ENCODE data around the gene SORCS2. TPM values are rescaled to one million over a fixed set of nuclear protein-coding genes. Genes with fewer than 3 reads are reported as not detected.

SORCS2 gene
- total RNA-seq, 1 experiment from 2014 or later = 0.06 TPM

- peaks cover 17% of the 10 kb centered on the region for H3K27me3 ChIP-seq (replicated peaks; ENCODE audit: insufficient read depth, low read depth, low read length, poor library complexity)
- no peaks in the 10 kb centered on the region for H3K36me3 ChIP-seq (ENCODE audit: insufficient read depth, low read length, poor library complexity, severe bottlenecking)
- no peaks in the 10 kb centered on the region for H3K4me1 ChIP-seq (ENCODE audit: insufficient read depth, low read length, poor library complexity, severe bottlenecking)
- intact Hi-C loops (cut with micrococcal nuclease; ENCODE audit: unreplicated experiment) = no loop called here
- DNase-seq (ENCODE audit: low spot score) = no peak
- BruUV-seq (replicated peaks) = no TSS peak
- no peaks in the 10 kb centered on the region for H3K9me3 ChIP-seq (ENCODE audit: low read depth, low read length, poor library complexity, severe bottlenecking)
- POLR2A ChIA-PET (ENCODE audit: low non-redundant PET) = no interaction called here
- CTCF ChIA-PET = interaction anchor here (0.6 to 0.7 kb wide), 3 partner anchors 9 to 108 kb away, joined by 3 to 16 read pairs (median 8); no protein-coding TSS in a partner anchor
- H3K27ac ChIP-seq (ENCODE audit: low read depth, low read length, poor library complexity, severe bottlenecking) = no peak overlapping the region
- TF ChIP-seq, protein P1, sequence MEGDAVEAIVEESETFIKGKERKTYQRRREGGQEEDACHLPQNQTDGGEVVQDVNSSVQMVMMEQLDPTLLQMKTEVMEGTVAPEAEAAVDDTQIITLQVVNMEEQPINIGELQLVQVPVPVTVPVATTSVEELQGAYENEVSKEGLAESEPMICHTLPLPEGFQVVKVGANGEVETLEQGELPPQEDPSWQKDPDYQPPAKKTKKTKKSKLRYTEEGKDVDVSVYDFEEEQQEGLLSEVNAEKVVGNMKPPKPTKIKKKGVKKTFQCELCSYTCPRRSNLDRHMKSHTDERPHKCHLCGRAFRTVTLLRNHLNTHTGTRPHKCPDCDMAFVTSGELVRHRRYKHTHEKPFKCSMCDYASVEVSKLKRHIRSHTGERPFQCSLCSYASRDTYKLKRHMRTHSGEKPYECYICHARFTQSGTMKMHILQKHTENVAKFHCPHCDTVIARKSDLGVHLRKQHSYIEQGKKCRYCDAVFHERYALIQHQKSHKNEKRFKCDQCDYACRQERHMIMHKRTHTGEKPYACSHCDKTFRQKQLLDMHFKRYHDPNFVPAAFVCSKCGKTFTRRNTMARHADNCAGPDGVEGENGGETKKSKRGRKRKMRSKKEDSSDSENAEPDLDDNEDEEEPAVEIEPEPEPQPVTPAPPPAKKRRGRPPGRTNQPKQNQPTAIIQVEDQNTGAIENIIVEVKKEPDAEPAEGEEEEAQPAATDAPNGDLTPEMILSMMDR (conservative IDR thresholded peaks at IDR 0.05; ENCODE audit: low read depth, low read length) = no peak
- no peak overlapping the region for H3K4me3 ChIP-seq (ENCODE audit: low read depth, low read length, poor library complexity, severe bottlenecking)
These were observed 107.8 kb downstream of the SORCS2 start for GRCh38 chr4:7299908-7300710.

DNA sequence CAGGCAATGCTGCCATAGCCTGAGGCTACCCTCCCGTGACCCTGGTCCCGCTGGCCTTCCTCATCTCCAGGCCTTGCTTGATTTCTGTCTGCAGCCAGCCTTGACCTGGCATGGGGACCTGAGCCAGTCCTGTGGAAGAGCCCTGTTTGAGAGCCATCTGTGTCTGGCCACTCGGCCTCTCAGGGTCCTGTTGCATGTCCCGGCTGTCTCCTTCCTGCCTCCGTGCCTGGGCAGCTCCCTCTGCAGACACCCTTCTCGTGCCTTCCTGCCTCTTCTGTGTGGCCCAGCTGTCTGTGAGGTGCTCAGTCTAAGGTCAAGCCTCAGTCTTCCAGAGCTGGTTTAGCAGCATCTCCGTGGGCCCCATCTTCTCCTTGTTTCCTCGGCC is 108.4 kb downstream of the SORCS2 start:
- CTCF ChIA-PET = no interaction called here

GRCh38 chr4:7301126-7301785 is 108.9 kb downstream of the SORCS2 start:
- no peak overlapping the region for H3K27ac ChIP-seq (ENCODE audit: low read depth, low read length, poor library complexity, severe bottlenecking)
- DNase-seq (ENCODE audit: low spot score) = no peak
- TF ChIP-seq EZH2 (IDR thresholded peaks at IDR 0.05; ENCODE audit: borderline replicate concordance, low read depth, low read length, poor library complexity, severe bottlenecking) = no peak
- TF ChIP-seq, protein P1 (conservative IDR thresholded peaks at IDR 0.05; ENCODE audit: low read depth, low read length) = no peak
- no peaks in the 10 kb centered on the region for H3K4me1 ChIP-seq (ENCODE audit: insufficient read depth, low read length, poor library complexity, severe bottlenecking)
- H3K27me3 ChIP-seq (replicated peaks; ENCODE audit: insufficient read depth, low read depth, low read length, poor library complexity) = peaks cover 19% of the 10 kb centered on the region
- ChIA-PET CTCF (no interaction called here), POLR2A (ENCODE audit: low non-redundant PET) (no interaction called here)
- H3K4me3 ChIP-seq (ENCODE audit: low read depth, low read length, poor library complexity, severe bottlenecking) = no peak overlapping the region
- intact Hi-C loops (cut with micrococcal nuclease; ENCODE audit: unreplicated experiment) = no loop called here
- H3K9me3 ChIP-seq (ENCODE audit: low read depth, low read length, poor library complexity, severe bottlenecking) = no peaks in the 10 kb centered on the region
- H3K36me3 ChIP-seq (ENCODE audit: insufficient read depth, low read length, poor library complexity, severe bottlenecking) = no peaks in the 10 kb centered on the region
- BruUV-seq (replicated peaks) = no TSS peak

More for the DNA sequence above, 108.4 kb downstream of the SORCS2 start:
- intact Hi-C loops (cut with micrococcal nuclease; ENCODE audit: unreplicated experiment) = no loop called here
- Histone ChIP-seq H3K9me3 (ENCODE audit: low read depth, low read length, poor library complexity, severe bottlenecking) (no peaks in the 10 kb centered on the region), H3K4me3 (ENCODE audit: low read depth, low read length, poor library complexity, severe bottlenecking) (no peak overlapping the region), H3K4me1 (ENCODE audit: insufficient read depth, low read length, poor library complexity, severe bottlenecking) (no peaks in the 10 kb centered on the region), H3K27me3 (replicated peaks; ENCODE audit: insufficient read depth, low read depth, low read length, poor library complexity) (peaks cover 17% of the 10 kb centered on the region), H3K27ac (ENCODE audit: low read depth, low read length, poor library complexity, severe bottlenecking) (no peak overlapping the region), H3K36me3 (ENCODE audit: insufficient read depth, low read length, poor library complexity, severe bottlenecking) (no peaks in the 10 kb centered on the region)
- TF ChIP-seq, protein P1 (conservative IDR thresholded peaks at IDR 0.05; ENCODE audit: low read depth, low read length) = no peak
- TF ChIP-seq EZH2 (IDR thresholded peaks at IDR 0.05; ENCODE audit: borderline replicate concordance, low read depth, low read length, poor library complexity, severe bottlenecking) = no peak
- POLR2A ChIA-PET (ENCODE audit: low non-redundant PET) = no interaction called here
- DNase-seq (ENCODE audit: low spot score) = no peak
- BruUV-seq (replicated peaks) = no TSS peak

Data from A673 (cell line).